Testis (tissue), 2 donors: ENCODE measurements around the gene FER1L5.

ENCODE experiments used
- CTCF ChIP-seq, 3 experiments: fragments of 450-650 bp in 2 of 3; fragments of 200-600 bp in 1 of 3; sonication (generic) in 1 of 3; IDR thresholded peaks; one replicate each; pipeline ENCODE4 v1.5.1; 2016 to 2019; ENCODE audit warnings: antibody characterized with exemption in 3 of 3, mild to moderate bottlenecking in 2 of 3, moderate library complexity in 1 of 3
- POLR2A ChIP-seq: fragments of 450-650 bp; IDR thresholded peaks from one replicate; pipeline ENCODE4 v1.6.1; 2017; ENCODE audit warnings: antibody characterized with exemption, mild to moderate bottlenecking, moderate library complexity

GRCh38 chr2:96661324-96661723 is 18.8 kb downstream of the FER1L5 start:
- no peak for TF ChIP-seq CTCF (IDR thresholded peaks at IDR 0.05)
- TF ChIP-seq POLR2A = no peak
